ENCODE results near the gene MT1X.
A peak's percentile ranks its signal among the peaks of the same experiment; 100 is the strongest.

Gene MT1X

GRCh38 chr16:56724191-56724590, 41.9 kb downstream of the MT1X start:
- Histone ChIP-seq H3K27me3 (ENCODE audit: control insufficient read depth, insufficient read depth, low read length) (peaks cover 11% of the 10 kb centered on the region), H3K9ac (ENCODE audit: low read depth, low read length) (no peak overlapping the region), H3K4me1 (ENCODE audit: control insufficient read depth, insufficient read depth, low read length) (peaks cover 9% of the 10 kb centered on the region), H3K4me3 (ENCODE audit: low read length) (no peak overlapping the region), H3K36me3 (ENCODE audit: insufficient read depth, low read length) (no peaks in the 10 kb centered on the region), H3K4me2 (ENCODE audit: low read length) (no peak overlapping the region), H3K9me3 (replicated peaks; ENCODE audit: low read length) (no peaks in the 10 kb centered on the region)

GRCh38 chr16:56726283-56726682, 44.0 kb downstream of the MT1X start:
- Histone ChIP-seq H3K36me3 (ENCODE audit: insufficient read depth, low read length) (no peaks in the 10 kb centered on the region), H3K9ac (ENCODE audit: low read depth, low read length) (no peak overlapping the region), H3K9me3 (replicated peaks; ENCODE audit: low read length) (no peaks in the 10 kb centered on the region), H3K27me3 (ENCODE audit: control insufficient read depth, insufficient read depth, low read length) (peaks cover 4% of the 10 kb centered on the region), H3K4me3 (ENCODE audit: low read length) (no peak overlapping the region), H3K4me2 (ENCODE audit: low read length) (no peak overlapping the region), H3K4me1 (ENCODE audit: control insufficient read depth, insufficient read depth, low read length) (peaks cover 21% of the 10 kb centered on the region)

- H3K9me3 ChIP-seq (replicated peaks; ENCODE audit: low read length), result no peaks in the 10 kb centered on the region
- H3K4me2 ChIP-seq (ENCODE audit: low read length), result no peak overlapping the region
- no peak overlapping the region for H3K9ac ChIP-seq (ENCODE audit: low read depth, low read length)
Measured at GRCh38 chr16:56726926-56727325, 44.7 kb downstream of the MT1X start.

GRCh38 chr16:56728027-56728426, 45.8 kb downstream of the MT1X start:
- Histone ChIP-seq H3K4me1 (ENCODE audit: control insufficient read depth, insufficient read depth, low read length) (peaks cover 21% of the 10 kb centered on the region), H3K36me3 (ENCODE audit: insufficient read depth, low read length) (no peaks in the 10 kb centered on the region), H3K27me3 (ENCODE audit: control insufficient read depth, insufficient read depth, low read length) (no peaks in the 10 kb centered on the region), H3K9ac (ENCODE audit: low read depth, low read length) (no peak overlapping the region), H3K9me3 (replicated peaks; ENCODE audit: low read length) (no peaks in the 10 kb centered on the region), H3K4me3 (ENCODE audit: low read length) (no peak overlapping the region), H3K4me2 (ENCODE audit: low read length) (no peak overlapping the region)

More at GRCh38 chr16:56726926-56727325, 44.7 kb downstream of the MT1X start:
- Histone ChIP-seq H3K36me3 (ENCODE audit: insufficient read depth, low read length) (no peaks in the 10 kb centered on the region), H3K27me3 (ENCODE audit: control insufficient read depth, insufficient read depth, low read length) (no peaks in the 10 kb centered on the region), H3K4me3 (ENCODE audit: low read length) (no peak overlapping the region), H3K4me1 (ENCODE audit: control insufficient read depth, insufficient read depth, low read length) (peaks cover 21% of the 10 kb centered on the region)

- Histone ChIP-seq H3K4me3 (ENCODE audit: low read length) (peak overlapping the region; percentile 97), H3K9me3 (replicated peaks; ENCODE audit: low read length) (no peaks in the 10 kb centered on the region), H3K9ac (ENCODE audit: low read depth, low read length) (peak overlapping the region; percentile 96)
Measured at GRCh38 chr16:56728980-56729734, 46.9 kb downstream of the MT1X start.

GRCh38 chr16:56729735-56730662, 47.7 kb downstream of the MT1X start, which contains the start of gene NUP93:
Gene NUP93 (plus strand): TSS chr16:56730129. CDS start chr16:56748248, 18,119 bp downstream.
- no peaks in the 10 kb centered on the region for H3K27me3 ChIP-seq (ENCODE audit: control insufficient read depth, insufficient read depth, low read length)
- H3K4me1 ChIP-seq (ENCODE audit: control insufficient read depth, insufficient read depth, low read length), result peaks cover 26% of the 10 kb centered on the region
- peak within 1 kb of the TSS; percentile 96 for H3K9ac ChIP-seq (ENCODE audit: low read depth, low read length)
- no peaks in the 10 kb centered on the region for H3K36me3 ChIP-seq (ENCODE audit: insufficient read depth, low read length)
- H3K4me3 ChIP-seq (ENCODE audit: low read length), result peak within 1 kb of the TSS; percentile 97
- no peaks in the 10 kb centered on the region for H3K9me3 ChIP-seq (replicated peaks; ENCODE audit: low read length)
- peak within 1 kb of the TSS; percentile 99 for H3K4me2 ChIP-seq (ENCODE audit: low read length)

More at GRCh38 chr16:56728980-56729734, 46.9 kb downstream of the MT1X start:
- H3K36me3 ChIP-seq (ENCODE audit: insufficient read depth, low read length), result no peaks in the 10 kb centered on the region
- H3K27me3 ChIP-seq (ENCODE audit: control insufficient read depth, insufficient read depth, low read length), result no peaks in the 10 kb centered on the region
- peak overlapping the region; percentile 83 for H3K4me2 ChIP-seq (ENCODE audit: low read length)
- peaks cover 21% of the 10 kb centered on the region for H3K4me1 ChIP-seq (ENCODE audit: control insufficient read depth, insufficient read depth, low read length)

- Histone ChIP-seq H3K27me3 (ENCODE audit: control insufficient read depth, insufficient read depth, low read length) (no peaks in the 10 kb centered on the region), H3K9me3 (replicated peaks; ENCODE audit: low read length) (no peaks in the 10 kb centered on the region), H3K4me2 (ENCODE audit: low read length) (no peak overlapping the region), H3K9ac (ENCODE audit: low read depth, low read length) (no peak overlapping the region), H3K4me3 (ENCODE audit: low read length) (no peak overlapping the region), H3K4me1 (ENCODE audit: control insufficient read depth, insufficient read depth, low read length) (peaks cover 26% of the 10 kb centered on the region), H3K36me3 (ENCODE audit: insufficient read depth, low read length) (no peaks in the 10 kb centered on the region)
Measured at GRCh38 chr16:56732366-56732765, 50.1 kb downstream of the MT1X start.

- peaks cover 26% of the 10 kb centered on the region for H3K4me1 ChIP-seq (ENCODE audit: control insufficient read depth, insufficient read depth, low read length)
- no peak overlapping the region for H3K4me2 ChIP-seq (ENCODE audit: low read length)
- no peaks in the 10 kb centered on the region for H3K9me3 ChIP-seq (replicated peaks; ENCODE audit: low read length)
- no peak overlapping the region for H3K9ac ChIP-seq (ENCODE audit: low read depth, low read length)
- no peaks in the 10 kb centered on the region for H3K36me3 ChIP-seq (ENCODE audit: insufficient read depth, low read length)
- no peak overlapping the region for H3K4me3 ChIP-seq (ENCODE audit: low read length)
- no peaks in the 10 kb centered on the region for H3K27me3 ChIP-seq (ENCODE audit: control insufficient read depth, insufficient read depth, low read length)
Measured at GRCh38 chr16:56732832-56733231, 50.6 kb downstream of the MT1X start.

Data from skeletal muscle satellite cell (primary cell).